ENCODE results near the gene SREBF1.

Gene SREBF1

GRCh38 chr17:17766077-17766743, 70.6 kb downstream of the SREBF1 start:
- peak; percentile 44 to 60 for DNase-seq
- TF ChIP-seq POLR2A (IDR thresholded peaks at IDR 0.05; ENCODE audit: low read length): no peak
- no peak for TF ChIP-seq GATA1 (IDR thresholded peaks at IDR 0.05; ENCODE audit: low read depth, low read length)

DNA sequence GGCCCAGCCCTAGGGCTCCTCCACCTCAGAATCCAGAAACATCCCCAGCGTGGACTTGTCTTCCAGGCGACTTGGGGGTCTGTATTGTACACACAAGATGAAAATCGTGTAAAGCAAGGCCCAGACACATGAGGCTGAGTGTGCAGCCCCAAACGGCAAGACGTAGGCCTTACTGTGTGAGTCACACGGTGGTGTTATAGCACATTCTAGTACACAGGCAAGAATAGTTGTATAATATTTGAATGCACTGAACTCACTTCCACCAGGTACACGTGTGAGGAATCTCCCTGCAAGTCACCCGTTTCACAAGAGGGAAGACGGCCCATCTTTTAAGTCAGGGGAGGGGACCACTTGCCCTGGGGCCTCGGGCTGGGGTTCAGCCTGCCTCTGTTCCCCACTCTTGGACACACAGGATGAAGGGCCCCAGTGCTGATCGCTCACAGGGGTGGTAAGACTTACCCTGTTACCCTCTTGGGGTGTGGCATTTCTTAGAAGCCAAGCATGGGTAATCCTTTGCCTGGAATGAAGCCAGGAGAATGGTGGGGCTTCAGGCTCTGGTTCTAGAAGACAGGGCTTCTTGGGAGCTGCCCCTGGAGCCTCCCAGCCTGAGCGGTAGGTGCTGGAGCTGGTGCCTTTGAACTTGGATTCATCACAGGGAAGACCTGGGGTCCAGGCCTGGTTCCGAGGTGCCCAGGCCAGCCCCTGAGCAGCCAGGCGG, 71.3 kb downstream of the SREBF1 start:
- TF ChIP-seq GATA1 (IDR thresholded peaks at IDR 0.05; ENCODE audit: low read depth, low read length) (no peak), POLR2A (IDR thresholded peaks at IDR 0.05; ENCODE audit: low read length) (no peak)
- peak; percentile 57 to 70 for DNase-seq

DNA sequence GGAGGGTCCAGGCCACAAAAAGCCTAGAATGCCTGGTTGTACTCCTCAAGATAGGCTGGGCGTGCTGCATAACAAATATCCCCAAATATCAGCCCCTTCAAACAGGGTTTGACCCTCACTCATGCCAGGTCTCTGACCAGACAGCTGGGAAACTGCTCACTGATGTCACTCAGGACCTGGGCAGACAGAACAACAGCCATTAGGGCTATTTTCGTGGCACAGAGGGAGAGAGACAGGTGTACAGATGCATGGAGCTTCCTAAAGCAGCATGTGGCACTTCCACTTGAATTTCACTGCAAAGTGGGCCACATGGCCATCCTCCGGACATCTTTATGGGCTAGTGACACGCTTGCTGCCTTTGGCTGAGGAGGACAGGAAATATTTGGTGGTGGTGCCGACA, 73.1 kb downstream of the SREBF1 start:
- TF ChIP-seq POLR2A (IDR thresholded peaks at IDR 0.05; ENCODE audit: low read length) (no peak), GATA1 (IDR thresholded peaks at IDR 0.05; ENCODE audit: low read depth, low read length) (no peak)
- no peak for DNase-seq

DNA sequence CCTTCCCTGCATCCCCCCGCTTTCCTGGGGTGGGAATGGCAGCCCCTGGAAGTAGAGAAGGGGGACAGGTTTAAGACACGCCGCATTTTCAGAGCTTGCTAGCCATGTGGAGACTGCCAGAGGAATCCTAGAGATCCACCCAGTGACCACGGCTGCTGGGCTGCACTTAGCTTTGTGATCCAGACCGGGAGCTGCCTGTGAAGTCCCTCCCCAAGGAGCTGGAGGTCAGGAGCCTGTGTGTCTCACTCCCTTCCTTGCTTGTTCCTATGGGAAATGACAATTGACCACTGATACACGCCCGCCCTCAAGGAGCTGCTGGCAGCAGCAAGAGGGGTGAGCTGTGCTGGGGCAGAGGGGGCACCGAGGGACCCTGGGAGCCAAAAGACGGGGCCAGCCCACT, 73.7 kb downstream of the SREBF1 start:
- TF ChIP-seq GATA1 (IDR thresholded peaks at IDR 0.05; ENCODE audit: low read depth, low read length) (no peak), POLR2A (IDR thresholded peaks at IDR 0.05; ENCODE audit: low read length) (no peak)
- no peak for DNase-seq

- TF ChIP-seq POLR2A (IDR thresholded peaks at IDR 0.05; ENCODE audit: low read length): no peak
- TF ChIP-seq GATA1 (IDR thresholded peaks at IDR 0.05; ENCODE audit: low read depth, low read length): no peak
- DNase-seq: no peak
Observed at GRCh38 chr17:17762744-17763105, 74.1 kb downstream of the SREBF1 start.

Data from erythroblast (primary cell).